Measurements from ENCODE around the gene NHLH2.

Gene NHLH2

DNA sequence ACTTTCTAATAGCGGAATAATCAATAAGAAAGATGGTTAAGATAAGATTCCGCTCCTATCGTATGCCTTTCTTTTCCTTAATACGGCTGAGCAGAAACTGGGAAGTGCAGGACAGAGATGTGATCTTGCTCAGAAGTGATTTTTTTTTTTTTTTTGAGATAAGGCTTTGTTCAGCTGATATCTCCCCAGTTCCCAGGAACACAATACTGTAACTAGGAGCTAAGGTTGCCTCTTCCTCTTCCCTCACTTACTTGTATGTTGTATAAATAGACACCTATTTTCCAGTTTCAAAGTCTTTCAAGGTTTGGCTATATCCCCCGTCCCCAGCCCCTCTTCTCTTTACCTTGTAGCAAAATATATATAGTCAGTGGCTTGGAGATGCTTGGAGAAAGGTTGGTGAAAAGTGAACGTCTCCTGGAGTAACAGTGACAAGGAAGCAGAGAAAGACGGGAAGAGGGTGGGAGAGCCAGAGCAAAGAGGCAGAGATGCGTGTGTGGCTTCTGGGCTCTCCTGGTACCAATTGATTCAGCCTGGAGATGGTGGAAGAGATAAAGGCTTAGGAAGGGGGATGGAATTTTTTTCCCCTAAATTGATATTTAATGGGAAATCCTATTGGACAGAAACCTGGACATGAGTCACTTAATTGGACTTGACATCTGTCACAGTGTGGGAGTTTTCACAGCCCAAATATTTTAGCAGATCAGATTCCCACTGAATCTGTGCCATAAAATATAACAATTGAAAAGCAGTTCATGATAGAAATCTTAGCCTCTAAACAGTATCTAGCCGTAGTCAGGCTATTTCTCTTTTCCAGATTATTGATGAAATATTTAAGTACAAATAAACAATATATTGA lies at the start of gene NHLH2:
Gene NHLH2, minus strand, starts transcription at position 522 of the 856 bp plus-strand sequence. CDS start 2,754 bp downstream, outside the sequence.
- DNase-seq, result no peak

DNA sequence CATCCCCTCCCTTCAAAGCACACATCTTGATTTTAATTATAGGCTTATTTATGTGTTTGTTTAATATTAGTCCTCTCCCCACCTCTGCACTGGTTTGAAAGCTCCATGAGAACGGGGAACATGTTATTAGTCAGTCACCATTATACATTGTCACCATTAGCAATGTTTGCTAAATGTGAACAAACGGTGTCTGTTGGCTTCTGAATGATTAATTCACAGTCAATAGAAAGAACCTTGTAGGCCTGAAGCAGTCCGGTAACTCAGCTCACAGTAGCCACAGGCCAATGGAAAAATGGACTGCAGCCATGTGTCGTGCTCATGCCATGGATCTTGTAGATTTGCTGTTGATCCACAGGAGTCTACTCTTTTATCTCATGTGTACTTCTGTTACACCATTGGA lies 49.7 kb upstream of the NHLH2 start:
- DNase-seq, result no peak

DNA sequence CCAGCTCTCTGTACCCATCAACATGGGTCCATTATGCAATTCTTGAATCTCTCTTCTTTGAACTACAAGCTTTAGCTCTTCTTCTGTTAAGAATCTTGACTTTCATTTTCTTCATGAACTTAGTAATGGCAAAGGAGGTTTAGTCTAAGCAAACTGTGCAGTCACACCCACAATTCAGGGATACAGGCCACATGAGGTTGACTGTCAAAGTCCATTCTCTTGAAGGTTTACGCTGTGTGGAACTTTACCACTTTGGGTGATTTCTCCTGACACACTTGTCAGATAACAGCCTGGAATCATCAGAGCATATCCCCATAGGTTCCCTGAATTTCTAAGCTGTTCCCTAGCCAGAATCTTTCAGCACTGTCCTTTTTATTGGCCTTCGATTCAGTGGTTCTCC lies 48.0 kb upstream of the NHLH2 start:
- no peak for DNase-seq

DNA sequence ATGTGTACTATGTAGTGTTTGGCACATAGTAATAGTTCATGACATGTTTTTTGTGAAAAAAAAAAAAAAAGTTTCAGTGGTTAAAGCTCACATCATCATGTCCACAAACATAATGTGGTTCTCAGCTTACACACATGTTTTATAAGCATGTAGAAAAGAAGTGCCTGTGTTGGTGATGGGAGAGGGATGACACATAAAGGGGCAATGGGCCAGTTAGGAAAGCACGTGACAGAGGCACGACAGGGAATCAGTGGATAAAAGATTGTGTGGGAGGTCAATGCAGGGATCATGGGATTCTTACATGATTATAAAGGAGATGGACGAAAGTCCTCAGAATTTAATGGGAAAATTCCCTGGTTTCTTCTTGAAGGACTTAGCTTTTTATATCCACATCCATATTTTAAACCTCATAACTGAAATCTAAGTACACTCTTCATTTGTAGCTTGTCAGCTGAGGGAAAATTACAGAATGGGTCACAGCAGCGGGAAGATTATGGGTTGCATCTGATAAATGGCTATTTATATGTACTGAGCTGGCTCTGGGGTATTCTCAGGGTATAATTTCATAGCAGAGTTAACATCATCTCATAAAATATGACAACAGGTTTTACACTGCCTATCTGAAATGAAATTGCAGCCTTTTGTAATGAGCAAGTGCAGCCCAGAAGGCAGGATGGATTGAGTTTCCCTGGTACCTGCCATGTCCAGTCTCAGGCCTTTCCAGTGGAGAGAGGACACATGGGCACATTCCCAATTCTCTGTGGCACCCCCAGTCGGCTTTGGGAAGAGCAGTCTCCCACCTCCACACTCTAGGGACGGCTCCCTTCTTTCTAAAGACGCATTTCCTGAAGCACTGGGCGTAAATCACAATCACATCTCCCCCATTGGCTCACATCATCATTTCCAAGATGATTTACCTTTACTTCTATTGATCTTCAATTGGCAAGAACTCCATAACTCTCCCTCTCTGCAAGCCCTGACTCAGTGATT lies 42.3 kb upstream of the NHLH2 start:
- no peak for DNase-seq

DNA sequence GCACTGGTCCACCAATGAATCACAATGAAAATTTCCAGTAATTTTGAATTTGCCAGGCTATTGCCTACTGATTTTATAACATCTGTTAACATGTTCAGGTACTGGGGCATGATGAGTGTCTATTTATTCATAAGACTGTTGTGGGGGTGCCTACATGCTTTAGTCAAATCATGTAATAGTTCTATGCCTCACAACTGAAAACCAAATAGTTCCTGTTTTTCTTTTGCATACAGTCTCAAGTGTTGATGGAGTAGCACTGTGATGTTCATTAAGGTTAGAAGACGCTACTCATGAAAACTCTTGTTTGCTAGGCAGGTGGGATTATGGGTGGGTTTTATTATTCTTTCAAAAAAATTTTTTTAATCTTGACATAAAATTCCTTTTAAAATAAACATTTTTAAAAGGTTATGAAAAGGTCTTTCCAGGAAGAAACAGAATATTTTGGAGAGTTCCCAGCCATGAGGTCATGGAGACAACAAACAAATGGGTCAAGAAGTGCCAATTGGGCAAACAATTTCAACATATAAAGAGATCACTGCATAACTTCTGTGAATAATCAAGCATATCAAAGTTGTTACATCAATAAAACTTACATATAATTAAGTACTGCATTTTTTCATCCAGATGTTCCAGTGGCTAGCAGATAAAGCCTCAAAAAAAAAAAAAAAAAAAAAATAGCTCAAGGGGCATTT lies 40.2 kb upstream of the NHLH2 start:
- no peak for DNase-seq

DNA sequence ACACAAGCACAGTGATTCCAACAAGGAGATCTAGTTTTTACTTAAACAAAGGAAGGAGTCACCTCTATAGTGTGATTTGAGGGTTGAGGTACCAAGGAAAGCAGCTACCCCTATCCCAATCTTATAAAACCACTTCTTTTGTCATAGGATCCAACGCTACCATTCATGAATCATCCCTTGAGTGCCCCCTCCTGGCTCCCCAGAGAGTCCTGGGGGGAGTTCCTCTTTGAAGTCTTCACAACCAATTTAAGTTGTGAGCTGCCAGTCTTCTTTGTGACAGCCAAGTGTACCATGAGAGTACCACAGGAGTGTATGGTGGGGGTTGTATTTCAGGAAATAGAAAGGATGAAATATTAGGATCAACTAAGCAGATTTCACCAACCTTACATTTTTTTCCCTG lies 39.1 kb upstream of the NHLH2 start:
- peak; percentile 6 for DNase-seq

DNA sequence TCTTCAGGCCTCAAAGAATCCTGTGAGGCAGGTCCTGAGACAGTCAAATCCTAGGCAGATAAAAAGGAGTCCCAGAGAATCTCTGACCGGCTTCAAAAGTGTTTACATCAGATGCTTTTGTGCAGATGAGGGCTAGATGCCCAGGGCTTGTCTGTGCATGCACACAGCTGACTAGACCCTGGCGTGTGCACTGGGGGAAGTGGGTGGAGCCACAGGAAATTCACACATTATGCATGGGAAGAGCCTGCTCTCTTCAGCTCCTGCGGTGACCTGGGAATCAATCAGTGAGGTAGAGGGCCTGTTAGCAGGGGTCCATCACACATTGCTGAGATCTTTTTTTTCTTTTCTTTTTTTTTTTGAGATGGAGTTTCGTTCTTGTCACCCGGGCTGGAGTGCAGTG lies 36.6 kb upstream of the NHLH2 start:
- peak; percentile 31 for DNase-seq

DNA sequence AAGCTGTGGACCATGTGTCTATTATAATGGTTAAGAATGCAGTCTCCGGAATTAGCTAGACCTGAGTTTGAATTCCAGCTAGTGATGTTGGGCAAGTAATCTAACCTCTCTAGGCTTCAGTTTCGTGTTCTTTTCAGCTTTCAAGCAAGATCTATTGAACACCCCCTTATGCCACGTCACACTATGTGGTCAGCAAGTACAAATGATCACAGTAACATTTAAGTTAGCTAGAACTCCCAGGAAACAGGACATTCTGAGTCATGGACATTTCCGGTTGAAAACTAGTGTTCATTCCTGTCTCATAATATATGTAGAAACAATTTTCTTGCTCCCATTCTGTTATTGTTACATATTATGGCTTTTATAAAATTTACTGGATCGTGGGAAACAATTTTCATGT lies 34.0 kb upstream of the NHLH2 start:
- no peak for DNase-seq

DNA sequence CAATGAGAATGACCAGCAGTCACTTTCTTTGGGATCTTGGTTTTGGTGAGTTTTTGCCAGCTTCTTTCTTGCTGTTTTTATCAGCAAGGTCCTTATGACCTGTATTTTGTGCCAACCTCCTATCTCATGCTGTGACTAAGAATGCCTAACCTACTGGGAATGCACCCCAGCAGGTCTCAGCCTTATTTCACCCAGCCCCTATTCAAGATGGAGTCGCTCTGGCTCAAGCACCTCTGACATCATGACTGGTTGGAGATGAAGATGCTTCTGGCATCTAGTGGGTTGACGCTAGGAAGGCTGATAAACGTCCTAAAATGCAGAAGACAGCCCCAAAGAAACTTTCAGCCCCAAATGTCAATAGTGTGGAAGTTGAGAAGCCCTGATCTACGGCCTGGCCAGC lies 33.6 kb upstream of the NHLH2 start:
- no peak for DNase-seq

DNA sequence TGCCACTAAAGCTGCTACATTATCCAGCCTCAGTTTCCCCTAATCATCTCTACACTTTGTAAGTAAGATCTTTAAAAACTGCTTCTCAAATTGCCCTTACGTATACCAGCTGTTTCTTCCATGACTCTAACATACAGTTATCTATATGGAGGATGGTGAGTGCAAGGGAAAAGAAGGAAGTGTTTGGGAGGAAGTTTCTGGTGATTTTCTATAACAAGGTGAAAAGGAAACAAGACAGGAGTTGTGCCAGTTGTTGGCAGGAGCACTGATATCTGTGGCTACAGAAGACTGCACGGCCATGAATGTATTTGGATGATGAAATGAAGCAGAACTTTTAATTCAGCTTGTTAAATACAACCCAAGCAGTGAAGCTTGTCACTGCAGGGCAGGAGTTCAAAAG lies 32.3 kb upstream of the NHLH2 start:
- peak; percentile 19 for DNase-seq

DNA sequence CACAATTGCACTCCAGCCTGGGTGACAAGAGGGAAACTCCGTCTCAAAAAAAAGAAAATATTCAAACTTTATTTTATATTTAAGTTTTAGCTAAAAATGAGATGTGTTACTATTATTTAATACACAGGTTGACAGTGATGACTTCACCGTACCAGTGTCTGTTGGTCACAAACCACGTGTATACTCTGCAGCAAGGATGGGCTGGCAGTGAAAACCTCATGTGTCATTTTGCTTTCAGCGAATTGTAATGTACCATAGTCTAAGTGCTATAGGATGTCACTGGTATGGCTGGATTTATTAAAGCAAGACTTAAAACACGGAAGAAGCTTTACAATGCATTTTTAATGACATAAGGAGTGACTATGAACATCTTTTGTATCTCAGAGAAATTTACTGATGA lies 28.1 kb upstream of the NHLH2 start:
- no peak for DNase-seq

DNA sequence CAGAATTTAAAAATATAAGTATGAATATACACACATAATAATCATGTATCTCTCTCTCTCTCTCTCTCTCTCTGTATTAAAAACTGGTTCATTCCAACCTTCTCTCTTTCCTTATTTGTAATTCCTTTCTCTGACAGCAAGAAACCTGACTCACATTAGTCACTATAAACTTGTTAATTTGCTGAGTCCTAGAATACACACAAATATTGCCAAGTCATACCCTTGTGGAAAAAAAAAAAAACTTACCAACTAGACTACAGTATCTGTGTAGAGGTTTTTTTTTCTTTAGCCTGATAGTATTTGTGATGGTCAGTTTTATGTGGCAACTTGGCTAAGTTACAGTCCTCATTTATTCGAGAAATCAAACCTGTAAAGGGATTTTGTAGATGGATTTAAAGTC lies 26.3 kb upstream of the NHLH2 start:
- DNase-seq, result no peak

DNA sequence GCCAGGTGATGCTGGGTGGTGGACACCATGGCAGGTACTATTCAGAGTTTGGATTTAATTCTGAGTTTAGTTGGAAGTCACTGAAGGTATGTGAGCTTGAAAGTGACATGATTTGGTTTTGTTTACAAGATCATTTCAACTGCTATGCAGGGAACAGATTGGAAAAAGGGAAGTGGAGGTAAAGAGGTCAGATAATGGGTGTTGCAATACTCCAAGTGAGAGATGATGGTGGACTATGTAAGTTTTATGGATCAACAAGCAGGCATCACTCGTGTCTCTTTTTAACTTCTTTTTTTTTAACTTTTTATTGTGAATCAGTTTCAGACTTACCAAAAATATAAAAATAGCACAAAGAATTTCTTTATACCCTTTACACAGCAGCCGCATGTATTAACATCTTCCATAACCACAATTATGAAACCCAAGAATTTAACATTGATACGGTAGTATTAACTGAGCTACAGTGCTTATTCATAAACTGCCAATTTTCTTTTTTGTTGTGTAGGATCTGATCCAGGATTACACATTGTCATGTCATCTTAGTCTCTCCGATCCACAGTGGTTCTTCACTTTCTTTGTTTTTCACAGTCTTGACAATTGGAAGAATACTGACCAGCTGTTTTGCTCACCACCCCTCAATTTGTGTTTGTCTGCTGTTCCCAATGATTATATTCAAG lies 24.9 kb upstream of the NHLH2 start:
- DNase-seq, result no peak

DNA sequence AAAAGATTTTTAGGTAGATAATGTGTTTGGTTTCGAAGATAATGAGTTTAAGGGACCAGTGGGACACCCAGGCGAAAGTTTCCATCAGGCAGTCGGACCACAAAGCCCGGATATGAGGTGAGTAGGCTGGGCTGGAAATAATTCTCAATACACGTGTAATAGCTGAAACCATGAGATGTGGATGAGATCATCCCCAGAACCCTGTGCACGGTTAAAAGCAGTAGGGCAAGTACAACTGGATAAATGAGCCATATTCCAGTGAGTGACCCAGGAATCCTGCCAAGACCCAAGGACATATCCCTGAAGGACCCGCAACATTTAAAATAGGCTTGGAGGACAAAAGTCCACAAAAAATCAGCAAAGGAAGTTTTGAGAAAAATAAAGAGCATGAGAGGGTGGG lies 21.5 kb upstream of the NHLH2 start:
- DNase-seq, result no peak

DNA sequence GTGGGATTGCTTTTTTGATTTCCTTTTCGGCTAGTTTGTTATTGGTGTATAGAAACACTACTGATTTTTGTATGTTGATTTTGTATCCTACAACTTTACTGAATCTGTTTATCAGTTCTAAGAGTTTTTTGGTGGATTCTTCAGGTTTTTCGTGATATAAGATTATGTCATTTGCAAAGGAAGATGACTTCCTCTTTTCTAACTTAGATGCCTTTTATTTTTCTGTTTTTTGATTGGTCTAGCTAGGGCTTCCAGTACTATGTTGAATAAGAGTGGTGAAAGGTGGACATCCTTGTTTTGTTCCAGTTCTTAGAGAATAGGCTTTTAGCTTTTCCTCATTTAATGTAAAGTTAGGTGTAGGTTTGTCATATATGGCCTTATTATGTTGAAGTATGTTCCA lies 13.1 kb upstream of the NHLH2 start:
- no peak for DNase-seq

DNA sequence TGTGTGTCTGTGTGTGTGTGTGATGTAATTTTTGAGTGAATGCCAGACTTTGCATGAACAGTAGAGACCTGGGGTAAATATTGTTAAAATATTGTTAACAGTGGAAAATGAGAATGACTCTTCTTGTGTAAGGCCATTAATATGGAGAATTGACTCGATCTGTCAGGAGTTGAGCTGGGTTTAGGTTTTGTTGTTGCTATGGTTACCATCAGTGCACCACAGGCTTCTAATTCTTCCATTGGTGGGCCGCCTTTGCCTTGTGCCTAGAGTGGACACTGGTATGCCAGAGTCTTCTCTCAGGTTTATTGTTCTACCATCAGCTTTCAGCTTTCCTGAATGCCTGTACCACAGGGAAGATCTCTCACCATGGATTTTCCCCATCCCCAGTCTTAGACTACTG lies 10.0 kb upstream of the NHLH2 start:
- DNase-seq, result no peak

DNA sequence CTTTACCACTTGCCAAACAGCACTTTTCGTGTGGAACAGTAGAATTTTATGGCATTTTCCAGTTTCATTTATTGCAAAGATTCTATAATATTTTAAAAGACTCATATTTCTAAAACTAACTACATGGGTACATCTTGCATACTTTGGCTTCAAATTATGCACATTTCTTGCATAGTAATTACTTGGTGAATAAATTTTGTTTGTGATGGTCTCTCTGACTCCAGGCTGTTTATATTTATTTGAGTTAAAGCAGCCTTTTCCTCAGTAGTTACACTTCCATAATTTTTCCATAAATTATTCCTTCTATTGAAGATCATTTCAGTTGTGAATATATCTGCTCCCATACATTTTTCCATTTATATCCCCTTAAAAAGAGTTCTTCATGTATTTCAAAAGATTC lies 6.9 kb upstream of the NHLH2 start:
- no peak for DNase-seq

DNA sequence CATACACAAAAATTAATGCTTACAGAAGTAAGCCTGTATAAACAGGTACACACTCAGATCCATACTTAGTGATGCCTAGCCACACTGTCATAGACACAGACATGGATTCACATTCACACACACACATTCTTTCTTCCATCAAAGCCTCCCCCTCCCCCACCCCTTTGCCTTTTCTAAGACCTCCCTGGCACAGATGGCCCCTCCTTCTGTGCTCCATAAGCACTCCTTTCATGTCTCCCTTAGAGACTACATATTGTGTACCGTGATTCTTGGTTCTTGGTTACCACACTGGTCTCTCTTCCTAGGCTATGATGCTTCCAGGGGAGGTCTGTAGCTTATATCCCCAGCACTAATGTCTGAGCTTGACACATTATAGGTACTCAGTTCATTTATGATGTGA lies 2.0 kb upstream of the NHLH2 start:
- DNase-seq, result no peak

DNA sequence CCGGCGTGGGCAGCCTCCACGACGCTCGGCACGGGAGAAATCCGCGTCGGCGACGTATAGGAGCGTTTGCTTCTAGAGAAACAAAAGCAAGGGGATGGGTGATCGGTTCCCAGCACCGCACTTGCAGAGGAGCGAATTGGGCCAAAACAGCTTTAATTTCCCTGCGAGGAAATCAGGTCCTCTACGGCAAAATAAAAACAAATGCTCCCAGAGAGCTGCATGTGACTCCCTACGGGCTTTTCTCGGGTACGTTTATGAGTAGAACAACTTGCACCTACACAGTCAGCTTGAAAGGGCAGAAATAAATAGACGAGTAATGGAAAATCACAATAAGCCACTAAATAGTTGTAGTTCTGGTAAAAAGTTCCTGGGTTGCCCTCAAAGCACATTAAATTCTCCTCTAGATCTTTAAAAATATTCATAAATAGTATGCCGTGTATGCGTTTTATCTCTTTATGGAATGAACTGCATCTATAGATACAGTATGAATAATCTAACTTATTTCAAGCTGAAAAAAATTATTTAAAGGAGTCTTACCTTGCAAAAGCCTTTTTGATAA lies 1.2 kb downstream of the NHLH2 start:
- DNase-seq, result no peak

DNA sequence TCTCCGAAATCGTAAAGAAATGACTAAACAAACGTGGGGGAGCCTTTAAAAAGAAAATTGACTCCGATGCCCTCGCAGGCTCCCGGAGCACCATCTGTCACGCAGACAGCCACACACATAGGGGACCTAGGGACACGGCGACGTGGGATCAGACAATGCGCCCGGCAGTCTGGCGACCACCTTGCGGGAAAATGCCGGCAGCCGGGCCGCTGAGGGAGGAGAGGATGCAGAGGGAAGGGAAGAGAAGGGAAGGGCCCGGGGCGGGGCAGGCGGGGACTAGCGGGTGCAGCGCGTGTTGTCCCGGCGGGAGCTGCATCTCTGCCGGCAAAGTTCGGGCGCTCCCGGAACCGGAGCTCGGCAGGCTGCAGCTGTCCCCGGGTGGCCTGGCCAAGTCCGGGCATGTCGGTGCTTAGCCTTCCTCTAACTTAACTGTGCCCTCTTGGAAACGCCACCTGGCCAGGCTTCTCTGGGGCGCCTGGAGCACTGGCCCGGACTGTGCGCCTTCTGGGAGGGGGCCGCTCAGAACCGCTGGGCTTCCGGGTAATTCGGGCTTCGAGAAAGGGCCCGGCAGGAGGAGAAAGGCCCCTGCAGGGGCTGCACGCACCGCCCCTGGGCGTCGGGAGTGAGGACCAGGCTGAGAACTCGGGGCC lies 1.8 kb downstream of the NHLH2 start:
- DNase-seq, result no peak

DNA sequence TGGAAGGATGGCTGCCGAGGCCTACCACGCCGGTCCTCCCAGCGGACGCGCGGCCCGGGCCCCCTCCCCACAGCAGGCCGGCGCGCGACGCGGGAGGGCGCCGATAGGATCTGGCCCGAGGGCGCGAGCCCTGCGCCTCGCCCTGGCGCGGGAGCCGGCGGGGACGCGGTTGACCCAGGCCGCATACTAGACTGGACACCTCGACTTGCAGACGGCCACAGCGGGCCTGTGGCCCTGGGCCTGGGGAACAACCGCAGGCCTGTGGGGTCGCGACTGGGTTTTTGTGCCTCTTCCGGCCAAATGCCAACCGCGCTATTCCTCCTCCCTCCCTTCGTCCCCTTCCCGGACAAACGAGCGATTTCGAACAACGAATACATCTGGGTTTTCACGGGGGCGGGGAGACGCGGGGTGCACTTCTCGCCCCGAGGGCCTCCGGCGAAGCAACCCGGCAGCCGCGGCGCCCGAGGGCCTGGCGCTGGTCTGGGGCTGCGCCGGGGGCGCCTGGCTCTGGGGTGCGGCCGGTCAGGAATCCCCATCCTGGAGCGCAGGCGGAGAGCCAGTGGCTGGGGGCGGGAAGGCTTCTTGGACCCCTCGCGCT lies 2.4 kb downstream of the NHLH2 start:
- no peak for DNase-seq

All from GDM1 (cell line).